ENCODE results near the gene CHST11.

- TF ChIP-seq, protein P1, sequence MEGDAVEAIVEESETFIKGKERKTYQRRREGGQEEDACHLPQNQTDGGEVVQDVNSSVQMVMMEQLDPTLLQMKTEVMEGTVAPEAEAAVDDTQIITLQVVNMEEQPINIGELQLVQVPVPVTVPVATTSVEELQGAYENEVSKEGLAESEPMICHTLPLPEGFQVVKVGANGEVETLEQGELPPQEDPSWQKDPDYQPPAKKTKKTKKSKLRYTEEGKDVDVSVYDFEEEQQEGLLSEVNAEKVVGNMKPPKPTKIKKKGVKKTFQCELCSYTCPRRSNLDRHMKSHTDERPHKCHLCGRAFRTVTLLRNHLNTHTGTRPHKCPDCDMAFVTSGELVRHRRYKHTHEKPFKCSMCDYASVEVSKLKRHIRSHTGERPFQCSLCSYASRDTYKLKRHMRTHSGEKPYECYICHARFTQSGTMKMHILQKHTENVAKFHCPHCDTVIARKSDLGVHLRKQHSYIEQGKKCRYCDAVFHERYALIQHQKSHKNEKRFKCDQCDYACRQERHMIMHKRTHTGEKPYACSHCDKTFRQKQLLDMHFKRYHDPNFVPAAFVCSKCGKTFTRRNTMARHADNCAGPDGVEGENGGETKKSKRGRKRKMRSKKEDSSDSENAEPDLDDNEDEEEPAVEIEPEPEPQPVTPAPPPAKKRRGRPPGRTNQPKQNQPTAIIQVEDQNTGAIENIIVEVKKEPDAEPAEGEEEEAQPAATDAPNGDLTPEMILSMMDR (IDR thresholded peaks at IDR 0.05; ENCODE audit: borderline replicate concordance, extremely low read depth, low read length, poor library complexity, severe bottlenecking): no peak
- TF ChIP-seq EZH2 (IDR thresholded peaks at IDR 0.05; ENCODE audit: borderline replicate concordance, low read depth, low read length, severe bottlenecking): no peak
Measured at GRCh38 chr12:104508752-104509446, 52.2 kb downstream of the CHST11 start.

Data from DND-41 (cell line).